Fibroblast of mammary gland (primary cell): ENCODE data around the gene CYFIP1.

ENCODE experiments used
- DNase-seq: peaks from one replicate; pipeline ENCODE4 v3.0.0-alpha.2; 2010; ENCODE audit warnings: low read depth
- H3K4me3 ChIP-seq: 2 replicates; pipeline ENCODE4 v1.5.1; 2011; ENCODE audit warnings: low read depth, mild to moderate bottlenecking, low read length, moderate library complexity; ENCODE audit not compliant: control insufficient read depth
- CTCF ChIP-seq: conservative IDR thresholded peaks from 2 replicates; pipeline ENCODE4 v1.5.1; 2011; ENCODE audit warnings: low read depth, low read length, inconsistent platforms; ENCODE audit not compliant: control insufficient read depth, insufficient read depth

The CYFIP1 gene

GRCh38 chr15:22912256-22912655 lies 67.9 kb downstream of the CYFIP1 start:
- no peak overlapping the region for H3K4me3 ChIP-seq
- no peak for TF ChIP-seq CTCF
- no peak for DNase-seq

- DNase-seq, result no peak
- TF ChIP-seq CTCF, result no peak
- H3K4me3 ChIP-seq, result no peak overlapping the region
Measured at GRCh38 chr15:22911306-22911705, 68.9 kb downstream of the CYFIP1 start.

- DNase-seq, result no peak
- no peak for TF ChIP-seq CTCF
- no peak overlapping the region for H3K4me3 ChIP-seq
Measured at GRCh38 chr15:22908830-22909229, 71.3 kb downstream of the CYFIP1 start.

- no peak for DNase-seq
- TF ChIP-seq CTCF, result no peak
- H3K4me3 ChIP-seq, result no peak overlapping the region
Measured at GRCh38 chr15:22907161-22907950, 72.8 kb downstream of the CYFIP1 start.

GRCh38 chr15:22904736-22905135 lies 75.4 kb downstream of the CYFIP1 start:
- DNase-seq, result no peak
- no peak overlapping the region for H3K4me3 ChIP-seq
- TF ChIP-seq CTCF, result no peak

- H3K4me3 ChIP-seq, result no peak overlapping the region
- DNase-seq, result no peak
- TF ChIP-seq CTCF, result no peak
Measured at GRCh38 chr15:22903961-22904534, 76.1 kb downstream of the CYFIP1 start.
